Gastrocnemius medialis (tissue), 4 donors: ENCODE data around the gene TNFSF12.

Experiments used
- POLR2A ChIP-seq, 2 donors: fragments of 450-650 bp; IDR thresholded peaks; one replicate each; pipeline ENCODE4 v1.6.1; 2017; ENCODE audit warnings: antibody characterized with exemption in 2 of 2, mild to moderate bottlenecking in 2 of 2, moderate library complexity in 2 of 2
- TF ChIP-seq, protein P1 (sequence below), 5 experiments: fragments of 450-650 bp in 3 of 5; fragments of 200-600 bp in 2 of 5; sonication (generic) in 2 of 5; IDR thresholded peaks in 4 of 5; conservative IDR thresholded peaks in 1 of 5; 1 replicate in 4 of 5; 2 replicates in 1 of 5; pipeline ENCODE4 v1.5.1; 2016 to 2019; ENCODE audit warnings: antibody characterized with exemption in 5 of 5, mild to moderate bottlenecking in 3 of 5, moderate library complexity in 3 of 5

DNA sequence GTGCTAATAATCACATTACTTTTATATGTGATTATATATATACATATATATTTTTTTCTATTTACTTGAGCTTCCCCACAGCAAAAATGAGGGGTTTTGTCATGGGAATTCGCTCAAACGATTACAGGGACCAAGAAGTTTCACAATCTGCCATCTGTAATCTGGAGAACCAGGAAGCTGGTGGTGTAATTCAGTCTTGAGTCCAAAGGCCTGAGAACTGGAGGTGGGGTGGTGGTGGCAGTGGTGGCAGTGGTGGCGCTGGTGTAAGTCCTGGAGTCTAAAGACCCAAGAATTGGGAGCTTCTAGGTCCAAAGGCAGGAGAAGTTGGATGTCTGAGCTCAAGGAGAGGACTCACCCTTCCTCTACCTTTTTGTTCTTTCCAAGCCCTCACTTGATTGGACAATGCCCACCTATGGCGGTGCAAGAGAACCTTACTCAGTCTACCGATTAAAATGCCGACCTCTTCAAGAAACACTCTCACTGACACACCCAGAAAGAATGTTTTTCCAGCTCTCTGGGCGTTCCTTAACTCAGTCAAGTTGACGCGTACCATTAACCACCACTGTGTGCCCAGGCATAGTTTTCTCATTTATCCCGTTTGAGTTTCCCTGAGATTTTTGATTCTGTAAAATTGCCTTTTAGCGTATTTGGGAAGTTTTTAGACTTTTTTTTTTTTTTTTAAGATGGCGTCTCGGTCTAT is 32.8 kb upstream of the TNFSF12 start:
- no peak for TF ChIP-seq POLR2A (IDR thresholded peaks at IDR 0.05)
- TF ChIP-seq, protein P1, sequence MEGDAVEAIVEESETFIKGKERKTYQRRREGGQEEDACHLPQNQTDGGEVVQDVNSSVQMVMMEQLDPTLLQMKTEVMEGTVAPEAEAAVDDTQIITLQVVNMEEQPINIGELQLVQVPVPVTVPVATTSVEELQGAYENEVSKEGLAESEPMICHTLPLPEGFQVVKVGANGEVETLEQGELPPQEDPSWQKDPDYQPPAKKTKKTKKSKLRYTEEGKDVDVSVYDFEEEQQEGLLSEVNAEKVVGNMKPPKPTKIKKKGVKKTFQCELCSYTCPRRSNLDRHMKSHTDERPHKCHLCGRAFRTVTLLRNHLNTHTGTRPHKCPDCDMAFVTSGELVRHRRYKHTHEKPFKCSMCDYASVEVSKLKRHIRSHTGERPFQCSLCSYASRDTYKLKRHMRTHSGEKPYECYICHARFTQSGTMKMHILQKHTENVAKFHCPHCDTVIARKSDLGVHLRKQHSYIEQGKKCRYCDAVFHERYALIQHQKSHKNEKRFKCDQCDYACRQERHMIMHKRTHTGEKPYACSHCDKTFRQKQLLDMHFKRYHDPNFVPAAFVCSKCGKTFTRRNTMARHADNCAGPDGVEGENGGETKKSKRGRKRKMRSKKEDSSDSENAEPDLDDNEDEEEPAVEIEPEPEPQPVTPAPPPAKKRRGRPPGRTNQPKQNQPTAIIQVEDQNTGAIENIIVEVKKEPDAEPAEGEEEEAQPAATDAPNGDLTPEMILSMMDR (IDR thresholded peaks at IDR 0.05 in 4 of 5, conservative IDR thresholded peaks at IDR 0.05 in 1 of 5) = no peak
